GM23338 (cell line): ENCODE data around the gene PCBP2. TPM values are rescaled to one million over a fixed set of nuclear protein-coding genes. Genes with fewer than 3 reads are reported as not detected.

Source experiments
- ATAC-seq: fragments of 200-7000 bp; cut with Tn5 transposase; 3 replicates; pipeline ENCODE4 v1.9.1; 2020
- DNase-seq: peaks from one replicate; pipeline ENCODE4 v3.0.0-alpha.2; 2015; ENCODE audit warnings: low spot score
- H2AFZ ChIP-seq: fragments of 200-600 bp; sonication (generic); 2 replicates; pipeline ENCODE4 v1.8.0; 2016; ENCODE audit warnings: antibody characterized with exemption, mild to moderate bottlenecking, moderate library complexity
- H3F3A ChIP-seq: fragments of 200-600 bp; sonication (generic); replicated peaks from 2 replicates; pipeline ENCODE4 v1.8.0; 2017; ENCODE audit warnings: antibody characterized with exemption, mixed run types, low read depth
- H3K27ac ChIP-seq: fragments of 200-600 bp; sonication (generic); 2 replicates; pipeline ENCODE4 v1.6.1; 2016; ENCODE audit warnings: low read depth
- H3K27me3 ChIP-seq: fragments of 200-600 bp; sonication (generic); 2 replicates; pipeline ENCODE4 v1.8.0; 2016; ENCODE audit warnings: mild to moderate bottlenecking, mixed run types, moderate library complexity; ENCODE audit not compliant: insufficient read depth
- H3K36me3 ChIP-seq: fragments of 200-600 bp; sonication (generic); 2 replicates; pipeline ENCODE4 v1.8.0; 2016; ENCODE audit warnings: mild to moderate bottlenecking; ENCODE audit not compliant: insufficient read depth
- H3K4me1 ChIP-seq: fragments of 200-600 bp; sonication (generic); 2 replicates; pipeline ENCODE4 v1.8.0; 2016; ENCODE audit warnings: mild to moderate bottlenecking, moderate library complexity; ENCODE audit not compliant: insufficient read depth
- H3K4me2 ChIP-seq: fragments of 200-600 bp; sonication (generic); 2 replicates; pipeline ENCODE4 v1.7.1; 2017; ENCODE audit warnings: mixed run types
- H3K4me3 ChIP-seq: fragments of 200-600 bp; sonication (generic); 2 replicates; pipeline ENCODE4 v1.6.1; 2016; ENCODE audit warnings: mixed run types
- H3K79me2 ChIP-seq: fragments of 200-600 bp; sonication (generic); replicated peaks from 2 replicates; pipeline ENCODE4 v1.8.0; 2017; ENCODE audit warnings: mild to moderate bottlenecking; ENCODE audit not compliant: insufficient read depth
- H3K9me2 ChIP-seq: fragments of 200-600 bp; sonication (generic); 2 replicates; pipeline ENCODE4 v1.8.0; 2017; ENCODE audit not compliant: insufficient read depth
- H4K20me1 ChIP-seq: fragments of 200-600 bp; sonication (generic); replicated peaks from 2 replicates; pipeline ENCODE4 v1.8.0; 2017; ENCODE audit warnings: mild to moderate bottlenecking; ENCODE audit not compliant: insufficient read depth
- H3K27ac Mint-ChIP-seq: 2 replicates; pipeline ENCODE4 v1.8.0; 2020; ENCODE audit warnings: inconsistent platforms, mild to moderate bottlenecking, moderate library complexity, mixed read lengths
- H3K27me3 Mint-ChIP-seq: 3 replicates; pipeline ENCODE4 v1.8.0; 2022; ENCODE audit warnings: low read depth, mild to moderate bottlenecking, moderate library complexity, mixed read lengths, inconsistent platforms; ENCODE audit not compliant: insufficient read depth, poor library complexity
- H3K36me3 Mint-ChIP-seq: 3 replicates; pipeline ENCODE4 v1.8.0; 2021; ENCODE audit warnings: low read depth, mild to moderate bottlenecking, inconsistent platforms, moderate library complexity, mixed read lengths
- H3K4me1 Mint-ChIP-seq: 3 replicates; pipeline ENCODE4 v1.8.0; 2020; ENCODE audit warnings: mild to moderate bottlenecking, inconsistent platforms, mixed read lengths
- H3K4me3 Mint-ChIP-seq: 3 replicates; pipeline ENCODE4 v1.8.0; 2021; ENCODE audit warnings: moderate library complexity, mild to moderate bottlenecking, inconsistent platforms, mixed read lengths
- H3K9me3 Mint-ChIP-seq: 3 replicates; pipeline ENCODE4 v1.8.0; 2020; ENCODE audit warnings: moderate library complexity, mild to moderate bottlenecking, inconsistent platforms, mixed read lengths
- CTCF ChIP-seq, 2 experiments: fragments of 200-600 bp in 1 of 2; sonication (generic) in 1 of 2; conservative IDR thresholded peaks; 2 replicates each; pipeline versions ENCODE4 v1.5.1 to v1.6.1; 2016 to 2017; ENCODE audit warnings: antibody characterized with exemption in 2 of 2, low read depth in 2 of 2, mild to moderate bottlenecking in 2 of 2, moderate library complexity in 1 of 2
- EZH2 ChIP-seq: fragments of 200-600 bp; sonication (generic); IDR thresholded peaks from one replicate; pipeline ENCODE4 v1.8.0; 2017; ENCODE audit warnings: antibody characterized with exemption, mild to moderate bottlenecking, low read depth; ENCODE audit not compliant: unreplicated experiment
- EZH2phosphoT487 ChIP-seq: fragments of 200-600 bp; sonication (generic); IDR thresholded peaks from one replicate; pipeline ENCODE4 v1.8.1; 2018; ENCODE audit warnings: antibody characterized with exemption; ENCODE audit not compliant: unreplicated experiment
- JUNB ChIP-seq: IDR thresholded peaks from one replicate; pipeline ENCODE4 v1.6.1; 2016; ENCODE audit warnings: antibody characterized with exemption; ENCODE audit not compliant: unreplicated experiment
- NANOG ChIP-seq: IDR thresholded peaks from 2 replicates; pipeline ENCODE4 v1.6.1; 2016; ENCODE audit warnings: antibody characterized with exemption, borderline replicate concordance
- STAT1 ChIP-seq: IDR thresholded peaks from one replicate; pipeline ENCODE4 v1.6.1; 2016; ENCODE audit warnings: antibody characterized with exemption; ENCODE audit not compliant: unreplicated experiment
- ZNF114 ChIP-seq: fragments of 250-450 bp; sonication (Bioruptor Pico); IDR thresholded peaks from 2 replicates; pipeline ENCODE4 v1.5.0; 2020; ENCODE audit warnings: mild to moderate bottlenecking, moderate library complexity
- ZNF462 ChIP-seq: fragments of 250-450 bp; sonication (Bioruptor Pico); IDR thresholded peaks from 2 replicates; pipeline ENCODE4 v1.5.0; 2020; ENCODE audit warnings: mild to moderate bottlenecking, moderate library complexity
- polyA plus RNA-seq: library from polyadenylated mRNA; unstranded; fragments of >200 nt; fragmentation: Nextera tagmentation; extraction: Ambion mirVana; gene quantifications from 2 replicates; pipeline ENCODE4 v1.2.1, GENCODE V29; 2016
- total RNA-seq: library from RNA; depleted of rRNA; stranded (reverse); fragments of >200 nt; shearing (Covaris generic); gene quantifications from 2 replicates; pipeline ENCODE4 v1.2.3, GENCODE V29; 2014

PCBP2 gene
- total and polyA plus RNA-seq, 2 experiments from 2014 or later, result 397 to 676 TPM

- TF ChIP-seq ZNF462 (CRISPR knock-in tag) (no peak), EZH2phosphoT487 (no peak)
These were observed 72.6 kb downstream of the PCBP2 start (continued) for GRCh38 chr12:53524476-53524875.

- H4K20me1 ChIP-seq, result no peaks in the 10 kb centered on the region; the same call in 1 of the 2 replicates
- no peak overlapping the region for H3K4me3 ChIP-seq
- no peak overlapping the region for H3K27ac Mint-ChIP-seq
- H3K4me2 ChIP-seq, result no peak overlapping the region
- H3K27ac ChIP-seq, result no peak overlapping the region
- peaks cover 2% of the 10 kb centered on the region; the same call in 1 of the 2 replicates for H3K36me3 ChIP-seq
- no peak overlapping the region for H3K4me3 Mint-ChIP-seq
- no peaks in the 10 kb centered on the region for H3K79me2 ChIP-seq
- DNase-seq (no peak), ATAC-seq (no peak)
- H3K4me1 ChIP-seq, result no peaks in the 10 kb centered on the region
- H3K36me3 Mint-ChIP-seq, result peaks cover 15% of the 10 kb centered on the region
- H3K4me1 Mint-ChIP-seq, result no peaks in the 10 kb centered on the region
- H3F3A ChIP-seq, result no peaks in the 10 kb centered on the region
- no peaks in the 10 kb centered on the region for H3K27me3 ChIP-seq
- no peak overlapping the region for H2AFZ ChIP-seq
- peaks cover 2% of the 10 kb centered on the region for H3K27me3 Mint-ChIP-seq
- no peaks in the 10 kb centered on the region for H3K9me2 ChIP-seq
- H3K9me3 Mint-ChIP-seq, result no peaks in the 10 kb centered on the region
- TF ChIP-seq STAT1, result no peak
- TF ChIP-seq EZH2, result no peak
- no peak for TF ChIP-seq JUNB
- no peak for TF ChIP-seq CTCF (conservative IDR thresholded peaks at IDR 0.05; ENCODE audit: low read depth in 2 of 2)
- no peak for TF ChIP-seq NANOG
- no peak for TF ChIP-seq EZH2phosphoT487
- TF ChIP-seq ZNF462 (CRISPR knock-in tag), result no peak
- TF ChIP-seq ZNF114 (CRISPR knock-in tag), result no peak
These were observed 78.2 kb downstream of the PCBP2 start for GRCh38 chr12:53530061-53530460.
